ENCODE results near the gene ACADSB. TPM values are rescaled to one million over a fixed set of nuclear protein-coding genes. Genes with fewer than 3 reads are reported as not detected.

ACADSB gene
- total RNA-seq, 1 donor from 2014 or later, result 27.1 TPM

GRCh38 chr10:123092635-123093414 lies 84.0 kb downstream of the ACADSB start:
- Histone ChIP-seq H3K4me1 (no peaks in the 10 kb centered on the region), H3K27me3 (peaks cover 13% of the 10 kb centered on the region), H3K27ac (no peak overlapping the region), H3K4me3 (no peak overlapping the region), H3K36me3 (no peaks in the 10 kb centered on the region), H3K9me3 (no peaks in the 10 kb centered on the region)
- intact Hi-C loops (cut with DNase I), result no loop called here
- TF ChIP-seq, protein P1, sequence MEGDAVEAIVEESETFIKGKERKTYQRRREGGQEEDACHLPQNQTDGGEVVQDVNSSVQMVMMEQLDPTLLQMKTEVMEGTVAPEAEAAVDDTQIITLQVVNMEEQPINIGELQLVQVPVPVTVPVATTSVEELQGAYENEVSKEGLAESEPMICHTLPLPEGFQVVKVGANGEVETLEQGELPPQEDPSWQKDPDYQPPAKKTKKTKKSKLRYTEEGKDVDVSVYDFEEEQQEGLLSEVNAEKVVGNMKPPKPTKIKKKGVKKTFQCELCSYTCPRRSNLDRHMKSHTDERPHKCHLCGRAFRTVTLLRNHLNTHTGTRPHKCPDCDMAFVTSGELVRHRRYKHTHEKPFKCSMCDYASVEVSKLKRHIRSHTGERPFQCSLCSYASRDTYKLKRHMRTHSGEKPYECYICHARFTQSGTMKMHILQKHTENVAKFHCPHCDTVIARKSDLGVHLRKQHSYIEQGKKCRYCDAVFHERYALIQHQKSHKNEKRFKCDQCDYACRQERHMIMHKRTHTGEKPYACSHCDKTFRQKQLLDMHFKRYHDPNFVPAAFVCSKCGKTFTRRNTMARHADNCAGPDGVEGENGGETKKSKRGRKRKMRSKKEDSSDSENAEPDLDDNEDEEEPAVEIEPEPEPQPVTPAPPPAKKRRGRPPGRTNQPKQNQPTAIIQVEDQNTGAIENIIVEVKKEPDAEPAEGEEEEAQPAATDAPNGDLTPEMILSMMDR (IDR thresholded peaks at IDR 0.05), result no peak
- ATAC-seq, result no peak
- no peak for DNase-seq

DNA sequence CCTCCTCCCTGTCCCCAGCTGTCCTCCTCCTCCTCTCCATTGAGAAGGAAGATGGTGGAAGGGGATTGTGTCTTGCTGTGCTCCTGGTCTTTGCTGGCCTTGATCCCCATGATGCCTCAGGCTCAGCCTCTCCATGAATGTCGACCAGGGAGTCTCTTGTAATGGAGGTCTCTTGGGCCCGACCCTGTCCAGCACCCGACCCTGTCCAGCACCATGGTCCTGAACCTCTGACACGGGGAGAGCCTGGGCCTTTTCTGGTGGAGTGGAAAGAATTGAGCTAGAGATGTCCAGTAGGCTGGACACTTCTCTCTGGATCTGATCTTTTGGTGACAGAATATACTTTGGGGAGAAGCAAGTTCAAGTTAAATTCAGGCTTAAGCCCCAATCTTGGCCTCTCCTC lies 84.7 kb downstream of the ACADSB start:
- intact Hi-C loops (cut with DNase I), result no loop called here
- no peak overlapping the region for H3K27ac ChIP-seq
- TF ChIP-seq, protein P1 (IDR thresholded peaks at IDR 0.05), result no peak
- DNase-seq (no peak), ATAC-seq (no peak)
- peaks cover 13% of the 10 kb centered on the region for H3K27me3 ChIP-seq
- no peak overlapping the region for H3K4me3 ChIP-seq
- H3K36me3 ChIP-seq, result no peaks in the 10 kb centered on the region
- H3K4me1 ChIP-seq, result no peaks in the 10 kb centered on the region
- no peaks in the 10 kb centered on the region for H3K9me3 ChIP-seq

GRCh38 chr10:123096452-123096851 lies 87.6 kb downstream of the ACADSB start:
- Histone ChIP-seq H3K4me1 (no peaks in the 10 kb centered on the region), H3K27ac (no peak overlapping the region), H3K27me3 (peaks cover 9% of the 10 kb centered on the region), H3K9me3 (no peaks in the 10 kb centered on the region), H3K4me3 (no peak overlapping the region), H3K36me3 (no peaks in the 10 kb centered on the region)
- ATAC-seq (no peak), DNase-seq (no peak)
- intact Hi-C loops (cut with DNase I), result no loop called here
- TF ChIP-seq, protein P1 (IDR thresholded peaks at IDR 0.05), result no peak

- no peak overlapping the region for H3K27ac ChIP-seq
- ATAC-seq, result no peak
- TF ChIP-seq, protein P1 (IDR thresholded peaks at IDR 0.05), result no peak
- H3K27me3 ChIP-seq, result peaks cover 9% of the 10 kb centered on the region
- no peak for DNase-seq
- no peaks in the 10 kb centered on the region for H3K4me1 ChIP-seq
- no peaks in the 10 kb centered on the region for H3K9me3 ChIP-seq
- no peak overlapping the region for H3K4me3 ChIP-seq
- intact Hi-C loops (cut with DNase I), result no loop called here
- H3K36me3 ChIP-seq, result no peaks in the 10 kb centered on the region
Observed at GRCh38 chr10:123097039-123097438, 88.2 kb downstream of the ACADSB start.

DNA sequence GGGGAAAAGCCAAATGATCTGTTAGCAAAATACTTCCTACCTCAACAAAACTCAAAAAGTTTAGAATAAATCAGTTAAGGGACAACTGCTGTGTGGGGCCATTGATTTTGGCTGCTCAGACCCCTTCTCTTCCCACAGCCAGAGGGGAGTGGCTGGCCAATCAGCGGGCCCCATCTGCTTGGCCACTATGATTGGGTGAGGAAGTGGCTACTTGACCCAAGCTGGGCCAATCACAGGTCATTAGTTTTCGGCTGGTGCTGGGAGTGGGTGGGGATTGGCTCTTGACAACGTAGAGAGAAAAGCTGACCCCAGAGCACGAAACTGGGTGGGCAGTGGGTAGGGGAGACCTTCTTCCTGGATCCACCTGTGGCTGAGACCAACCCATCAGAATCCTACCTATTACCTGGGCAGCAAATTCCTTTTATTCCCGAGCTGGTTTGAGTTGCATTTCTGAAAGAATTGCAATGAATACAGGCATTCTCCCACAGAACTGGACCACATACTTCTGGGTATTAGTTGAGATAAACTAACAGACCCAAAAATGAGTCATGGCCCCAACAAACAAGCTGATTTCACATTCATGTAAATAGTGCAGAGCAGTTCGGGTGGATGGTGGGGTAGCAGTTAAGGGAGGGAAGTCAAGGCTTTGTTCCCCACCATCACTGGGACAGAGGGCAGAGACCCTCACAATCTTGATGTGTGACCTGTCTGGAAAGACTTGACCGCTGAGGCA lies 91.4 kb downstream of the ACADSB start:
- Histone ChIP-seq H3K9me3 (no peaks in the 10 kb centered on the region), H3K36me3 (no peaks in the 10 kb centered on the region), H3K4me1 (no peaks in the 10 kb centered on the region), H3K27ac (no peak overlapping the region), H3K27me3 (peaks cover 4% of the 10 kb centered on the region), H3K4me3 (no peak overlapping the region)
- ATAC-seq, result no peak
- TF ChIP-seq, protein P1 (IDR thresholded peaks at IDR 0.05), result no peak
- intact Hi-C loops (cut with DNase I), result no loop called here
- no peak for DNase-seq

Measured in upper lobe of right lung (tissue), 1 donor.